IMR-90 (cell line): Measurements from ENCODE around the gene SPACA7. TPM values are rescaled to one million over a fixed set of nuclear protein-coding genes. Genes with fewer than 3 reads are reported as not detected.

ENCODE experiments used
- ATAC-seq: fragments of 200-7000 bp; cut with Tn5 transposase; 2 replicates; pipeline ENCODE4 v1.9.1; 2020; ENCODE audit warnings: low read depth, mild to moderate bottlenecking, moderate library complexity
- BruUV-seq: library from RNA; stranded (reverse); fragments of 400-500 nt; replicated peaks from 2 replicates; lab custom pipeline; 2021; lab: Mats Ljungman, UMichigan
- CTCF ChIA-PET: fragments of 300-600 bp; formaldehyde crosslinking; extraction: SDS; loops from one replicate; lab custom pipeline; 2021; ENCODE audit warnings: antibody characterized with exemption; lab: Yijun Ruan, JAX
- POLR2A ChIA-PET: fragments of 300-600 bp; sonication (Branson Sonifier 250); formaldehyde crosslinking; loops from one replicate; lab custom pipeline; 2022; ENCODE audit warnings: antibody characterized with exemption; ENCODE audit not compliant: unreplicated experiment; lab: Charles Lee
- DNase-seq: peaks from one replicate; pipeline ENCODE4 v3.0.0; 2013
- H2AFZ ChIP-seq: replicated peaks from 2 replicates; pipeline ENCODE3; 2013; ENCODE audit warnings: low read length, mild to moderate bottlenecking; ENCODE audit not compliant: poor library complexity
- H2AK5ac ChIP-seq: 2 replicates; pipeline ENCODE4 v1.6.1; 2013; ENCODE audit warnings: low read depth, low read length, inconsistent platforms
- H2AK9ac ChIP-seq: replicated peaks from 2 replicates; pipeline ENCODE3; 2013; ENCODE audit warnings: mild to moderate bottlenecking, low read depth, low read length, moderate library complexity; ENCODE audit not compliant: poor library complexity
- H2BK120ac ChIP-seq: 2 replicates; pipeline ENCODE4 v1.6.1; 2013; ENCODE audit warnings: low read depth, low read length, inconsistent platforms
- H2BK15ac ChIP-seq: 3 replicates; pipeline ENCODE4 v1.6.1; 2013; ENCODE audit warnings: low read depth, low read length, inconsistent platforms
- H2BK20ac ChIP-seq: 2 replicates; pipeline ENCODE4 v1.6.1; 2013; ENCODE audit warnings: low read depth, mild to moderate bottlenecking, inconsistent platforms, low read length, moderate library complexity
- H2BK5ac ChIP-seq: 2 replicates; pipeline ENCODE4 v1.6.1; 2013; ENCODE audit warnings: mild to moderate bottlenecking, low read depth, low read length, inconsistent platforms; ENCODE audit not compliant: poor library complexity, severe bottlenecking
- H3K14ac ChIP-seq: replicated peaks from 2 replicates; pipeline ENCODE4 v1.6.1; 2013; ENCODE audit warnings: low read depth, low read length, inconsistent platforms
- H3K18ac ChIP-seq: 2 replicates; pipeline ENCODE4 v1.6.1; 2013; ENCODE audit warnings: low read depth, low read length, control low read depth
- H3K23ac ChIP-seq: 2 replicates; pipeline ENCODE4 v1.6.1; 2013; ENCODE audit warnings: low read depth, low read length, inconsistent platforms
- H3K27ac ChIP-seq: 2 replicates; pipeline ENCODE4 v1.5.1; 2013; ENCODE audit warnings: mild to moderate bottlenecking, control low read depth, low read length; ENCODE audit not compliant: insufficient read depth
- H3K27me3 ChIP-seq: 2 replicates; pipeline ENCODE4 v1.6.1; 2013; ENCODE audit warnings: low read length; ENCODE audit not compliant: control insufficient read depth, insufficient read depth
- H3K36me3 ChIP-seq: 2 replicates; pipeline ENCODE4 v1.6.1; 2013; ENCODE audit warnings: low read length, mixed read lengths; ENCODE audit not compliant: control insufficient read depth, insufficient read depth
- H3K4ac ChIP-seq: 2 replicates; pipeline ENCODE4 v1.6.1; 2013; ENCODE audit warnings: low read depth, low read length, inconsistent platforms
- H3K4me1 ChIP-seq: 2 replicates; pipeline ENCODE4 v1.6.1; 2013; ENCODE audit warnings: low read length, mixed read lengths; ENCODE audit not compliant: control insufficient read depth, insufficient read depth
- H3K4me2 ChIP-seq: 2 replicates; pipeline ENCODE4 v1.6.1; 2013; ENCODE audit warnings: low read depth, mild to moderate bottlenecking, control low read depth, low read length, moderate library complexity
- H3K4me3 ChIP-seq: 2 replicates; pipeline ENCODE4 v1.5.1; 2013; ENCODE audit warnings: low read depth, mild to moderate bottlenecking, control low read depth, low read length, moderate library complexity; ENCODE audit not compliant: insufficient read depth
- H3K56ac ChIP-seq: 2 replicates; pipeline ENCODE4 v1.6.1; 2013; ENCODE audit warnings: low read length, inconsistent platforms; ENCODE audit not compliant: insufficient read depth; ENCODE audit errors: extremely low read depth
- H3K79me1 ChIP-seq, 2 experiments: 2 replicates each; pipeline ENCODE4 v1.6.1; 2013; ENCODE audit warnings: low read length in 2 of 2, inconsistent platforms in 1 of 2, low read depth in 1 of 2
- H3K9ac ChIP-seq: 2 replicates; pipeline ENCODE4 v1.6.1; 2013; ENCODE audit warnings: low read depth, low read length, control low read depth
- H3K9me1 ChIP-seq: 2 replicates; pipeline ENCODE4 v1.6.1; 2013; ENCODE audit warnings: low read length, inconsistent platforms; ENCODE audit not compliant: insufficient read depth
- H3K9me3 ChIP-seq: 2 replicates; pipeline ENCODE4 v1.6.1; 2013; ENCODE audit warnings: low read length; ENCODE audit not compliant: control insufficient read depth, insufficient read depth
- H4K20me1 ChIP-seq: 2 replicates; pipeline ENCODE4 v1.6.1; 2013; ENCODE audit warnings: low read length, inconsistent platforms; ENCODE audit not compliant: insufficient read depth
- H4K5ac ChIP-seq: 2 replicates; pipeline ENCODE4 v1.6.1; 2013; ENCODE audit warnings: mild to moderate bottlenecking, low read depth, low read length, control low read depth
- H4K8ac ChIP-seq, 2 experiments: 2 replicates each; pipeline ENCODE4 v1.6.1; 2013; ENCODE audit warnings: low read depth in 2 of 2, low read length in 2 of 2, control low read depth in 1 of 2, inconsistent platforms in 1 of 2
- H4K91ac ChIP-seq: 2 replicates; pipeline ENCODE4 v1.6.1; 2013; ENCODE audit warnings: low read depth, low read length, inconsistent platforms; ENCODE audit not compliant: insufficient read depth
- CEBPB ChIP-seq: IDR thresholded peaks from 2 replicates; pipeline ENCODE4 v1.6.1; 2012; ENCODE audit warnings: low read depth, low read length, improper control_type of control experiment
- CHD1 ChIP-seq: IDR thresholded peaks from 2 replicates; pipeline ENCODE4 v1.6.1; 2012; ENCODE audit warnings: low read depth, low read length, improper control_type of control experiment
- FOS ChIP-seq: fragments of 150-350 bp; IDR thresholded peaks from 2 replicates; pipeline ENCODE4 v1.6.1; 2016; ENCODE audit warnings: low read depth, low read length
- MAFK ChIP-seq: IDR thresholded peaks from 2 replicates; pipeline ENCODE4 v1.6.1; 2012; ENCODE audit warnings: low read depth, low read length, improper control_type of control experiment
- MAZ ChIP-seq: IDR thresholded peaks from 2 replicates; pipeline ENCODE4 v1.6.1; 2012; ENCODE audit warnings: low read depth, mild to moderate bottlenecking, low read length, improper control_type of control experiment, moderate library complexity, borderline replicate concordance
- NFE2L2 ChIP-seq: fragments of 150-350 bp; IDR thresholded peaks from 2 replicates; pipeline ENCODE4 v1.6.1; 2016; ENCODE audit warnings: low read depth, mild to moderate bottlenecking, low read length
- POLR2A ChIP-seq: IDR thresholded peaks from 2 replicates; pipeline ENCODE4 v1.6.1; 2012; ENCODE audit warnings: mild to moderate bottlenecking, low read depth, low read length
- RAD21 ChIP-seq: IDR thresholded peaks from 2 replicates; pipeline ENCODE4 v1.6.1; 2012; ENCODE audit warnings: low read length, improper control_type of control experiment
- RCOR1 ChIP-seq: IDR thresholded peaks from 2 replicates; pipeline ENCODE4 v1.6.1; 2012; ENCODE audit warnings: mild to moderate bottlenecking, low read length, improper control_type of control experiment; ENCODE audit not compliant: insufficient replicate concordance
- RFX5 ChIP-seq: IDR thresholded peaks from 2 replicates; pipeline ENCODE4 v1.8.0; 2012; ENCODE audit warnings: low read depth, mild to moderate bottlenecking, low read length, moderate library complexity
- WGBS, 2 experiments: methylation state at CpG; one replicate each; pipeline versions ENCODE4 v1.1.5 to v1.1.7; 2013; ENCODE audit warnings: missing lambda C conversion rate in 2 of 2; ENCODE audit not compliant: insufficient read length in 1 of 2; ENCODE audit errors: extremely low coverage in 2 of 2; 5-methylcytosine and 5-hydroxymethylcytosine counted together
- dilution Hi-C: fragments of 300-500 bp; cut with HindIII; formaldehyde crosslinking; loops from one replicate; pipeline ENCODE4 v1.14.3; 2018; ENCODE audit warnings: low sequenced_read_pairs; ENCODE audit not compliant: unreplicated experiment
- in situ Hi-C: fragments of 300-500 bp; cut with MboI; formaldehyde crosslinking; loops from 3 replicates; pipeline ENCODE4 v1.14.3; 2019; ENCODE audit warnings: low sequenced_read_pairs, inconsistent platforms, mixed read lengths
- intact Hi-C: fragments of 100-400 bp; cut with micrococcal nuclease; formaldehyde crosslinking; loops from 2 replicates; pipeline ENCODE4 v1.10.0; 2022
- polyA plus RNA-seq, 3 experiments: library from polyadenylated mRNA; depleted of rRNA; stranded (reverse); fragments of >200 nt; gene quantifications; 2 replicates each; pipeline ENCODE4 v1.2.3, GENCODE V29; 2012; ENCODE audit warnings: low replicate concordance in 1 of 3
- total RNA-seq: library from RNA; depleted of rRNA; stranded (reverse); fragments of >200 nt; gene quantifications from 2 replicates; pipeline ENCODE4 v1.2.3, GENCODE V29; 2012
- TF ChIP-seq, protein P1 (sequence below): conservative IDR thresholded peaks from 2 replicates; pipeline ENCODE4 v1.5.1; 2012; ENCODE audit warnings: mild to moderate bottlenecking, low read depth, low read length, improper control_type of control experiment
- TF ChIP-seq, protein P2 (sequence below): fragments of 150-350 bp; IDR thresholded peaks from 2 replicates; pipeline ENCODE4 v1.6.1; 2016; ENCODE audit warnings: low read depth, mild to moderate bottlenecking, low read length, moderate library complexity, borderline replicate concordance
- TF ChIP-seq, protein P3 (sequence below): fragments of 150-350 bp; IDR thresholded peaks from 2 replicates; pipeline ENCODE4 v1.6.1; 2017; ENCODE audit warnings: mild to moderate bottlenecking, antibody characterized with exemption, low read length, low read depth

Gene SPACA7
- total and polyA plus RNA-seq, 2 of the 4 experiments (the other 2 are of a cell fraction), result not detected

DNA sequence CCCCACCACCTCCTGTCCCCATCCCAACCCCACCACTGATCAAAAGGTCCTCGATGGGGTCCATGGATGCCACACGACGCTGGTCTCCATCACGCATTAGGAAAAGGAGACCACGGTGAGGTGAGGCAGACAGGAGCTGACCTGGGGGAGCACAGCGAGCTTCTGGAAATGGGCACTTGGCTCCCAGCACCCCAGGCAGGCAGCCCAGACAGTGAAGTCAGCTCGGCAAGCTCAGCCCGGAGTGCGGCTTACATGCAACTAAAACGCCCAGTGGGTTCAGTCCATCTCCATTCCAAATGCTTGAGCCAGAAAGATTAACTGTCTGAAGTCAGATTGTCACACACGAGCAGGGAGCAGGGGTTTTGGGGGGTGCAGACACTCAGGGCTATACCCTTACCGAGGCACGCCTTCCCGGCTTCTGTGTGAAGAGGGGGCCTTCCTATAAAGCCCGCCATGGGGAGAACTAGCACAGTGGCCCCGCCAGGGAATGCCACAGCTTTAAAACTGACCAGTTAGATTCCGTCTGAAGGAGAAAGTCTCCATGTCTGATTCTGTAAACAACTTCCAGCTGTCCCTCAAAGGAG, 79.4 kb downstream of the SPACA7 start:
- no peaks in the 10 kb centered on the region; the same call in 1 of the 2 replicates for H3K9me3 ChIP-seq
- no peaks in the 10 kb centered on the region for H3K9me1 ChIP-seq
- H2BK5ac ChIP-seq, result no peak overlapping the region
- no peaks in the 10 kb centered on the region for H3K36me3 ChIP-seq
- no peak overlapping the region for H4K5ac ChIP-seq
- no peak overlapping the region for H2BK15ac ChIP-seq
- no peak overlapping the region for H3K27ac ChIP-seq
- no peak overlapping the region for H3K18ac ChIP-seq
- no peaks in the 10 kb centered on the region for H3K4me1 ChIP-seq
- no peak overlapping the region for H3K23ac ChIP-seq
- no peaks in the 10 kb centered on the region for H4K20me1 ChIP-seq
- no peaks in the 10 kb centered on the region for H3K79me1 ChIP-seq
- H2BK20ac ChIP-seq, result no peak overlapping the region
- in situ Hi-C loops (no loop called here), intact Hi-C loops (no loop called here), dilution Hi-C loops (no loop called here)
- CTCF ChIA-PET, result no interaction called here
- no peak for TF ChIP-seq MAFK
- TF ChIP-seq, protein P1, sequence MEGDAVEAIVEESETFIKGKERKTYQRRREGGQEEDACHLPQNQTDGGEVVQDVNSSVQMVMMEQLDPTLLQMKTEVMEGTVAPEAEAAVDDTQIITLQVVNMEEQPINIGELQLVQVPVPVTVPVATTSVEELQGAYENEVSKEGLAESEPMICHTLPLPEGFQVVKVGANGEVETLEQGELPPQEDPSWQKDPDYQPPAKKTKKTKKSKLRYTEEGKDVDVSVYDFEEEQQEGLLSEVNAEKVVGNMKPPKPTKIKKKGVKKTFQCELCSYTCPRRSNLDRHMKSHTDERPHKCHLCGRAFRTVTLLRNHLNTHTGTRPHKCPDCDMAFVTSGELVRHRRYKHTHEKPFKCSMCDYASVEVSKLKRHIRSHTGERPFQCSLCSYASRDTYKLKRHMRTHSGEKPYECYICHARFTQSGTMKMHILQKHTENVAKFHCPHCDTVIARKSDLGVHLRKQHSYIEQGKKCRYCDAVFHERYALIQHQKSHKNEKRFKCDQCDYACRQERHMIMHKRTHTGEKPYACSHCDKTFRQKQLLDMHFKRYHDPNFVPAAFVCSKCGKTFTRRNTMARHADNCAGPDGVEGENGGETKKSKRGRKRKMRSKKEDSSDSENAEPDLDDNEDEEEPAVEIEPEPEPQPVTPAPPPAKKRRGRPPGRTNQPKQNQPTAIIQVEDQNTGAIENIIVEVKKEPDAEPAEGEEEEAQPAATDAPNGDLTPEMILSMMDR, result no peak
- TF ChIP-seq NFE2L2, result no peak
- TF ChIP-seq RAD21, result no peak
- TF ChIP-seq, protein P2, sequence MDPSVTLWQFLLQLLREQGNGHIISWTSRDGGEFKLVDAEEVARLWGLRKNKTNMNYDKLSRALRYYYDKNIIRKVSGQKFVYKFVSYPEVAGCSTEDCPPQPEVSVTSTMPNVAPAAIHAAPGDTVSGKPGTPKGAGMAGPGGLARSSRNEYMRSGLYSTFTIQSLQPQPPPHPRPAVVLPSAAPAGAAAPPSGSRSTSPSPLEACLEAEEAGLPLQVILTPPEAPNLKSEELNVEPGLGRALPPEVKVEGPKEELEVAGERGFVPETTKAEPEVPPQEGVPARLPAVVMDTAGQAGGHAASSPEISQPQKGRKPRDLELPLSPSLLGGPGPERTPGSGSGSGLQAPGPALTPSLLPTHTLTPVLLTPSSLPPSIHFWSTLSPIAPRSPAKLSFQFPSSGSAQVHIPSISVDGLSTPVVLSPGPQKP, result no peak
- no peak for TF ChIP-seq POLR2A
- TF ChIP-seq CHD1, result no peak
- TF ChIP-seq MAZ, result no peak
- TF ChIP-seq CEBPB, result no peak
- no peak for TF ChIP-seq RCOR1
- TF ChIP-seq RFX5, result no peak
- TF ChIP-seq, protein P3, sequence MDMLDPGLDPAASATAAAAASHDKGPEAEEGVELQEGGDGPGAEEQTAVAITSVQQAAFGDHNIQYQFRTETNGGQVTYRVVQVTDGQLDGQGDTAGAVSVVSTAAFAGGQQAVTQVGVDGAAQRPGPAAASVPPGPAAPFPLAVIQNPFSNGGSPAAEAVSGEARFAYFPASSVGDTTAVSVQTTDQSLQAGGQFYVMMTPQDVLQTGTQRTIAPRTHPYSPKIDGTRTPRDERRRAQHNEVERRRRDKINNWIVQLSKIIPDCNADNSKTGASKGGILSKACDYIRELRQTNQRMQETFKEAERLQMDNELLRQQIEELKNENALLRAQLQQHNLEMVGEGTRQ, result no peak
- TF ChIP-seq FOS, result no peak
- no peak overlapping the region for H2AFZ ChIP-seq
- no peak overlapping the region for H3K4ac ChIP-seq
- H4K8ac ChIP-seq, result no peak overlapping the region
- H2BK120ac ChIP-seq, result no peak overlapping the region
- H4K91ac ChIP-seq, result no peak overlapping the region
- H3K56ac ChIP-seq, result no peak overlapping the region
- H3K4me3 ChIP-seq, result no peak overlapping the region
- no peak overlapping the region for H2AK9ac ChIP-seq
- no peak overlapping the region for H2AK5ac ChIP-seq
- ATAC-seq, result no peak
- DNase-seq, result no peak
- H3K14ac ChIP-seq, result no peak overlapping the region
- 56% methylated on average over 5 of the region's 17 CpGs; no CpG with 5 or more reads in 1 of the 2 experiments for WGBS, 2 experiments
- BruUV-seq, result no TSS peak
- H3K9ac ChIP-seq, result no peak overlapping the region
- POLR2A ChIA-PET, result no interaction called here
- no peak overlapping the region for H3K4me2 ChIP-seq
- H3K27me3 ChIP-seq, result no peaks in the 10 kb centered on the region; the same call in 1 of the 2 replicates
